Breast epithelium (tissue), 3 donors: Measurements from ENCODE around the gene TYR.
"Not testable (repeated sequence)": the region's sequence is repeated elsewhere in the genome, so short reads cannot be mapped to it uniquely, and the experiment has no call there.

ENCODE experiments used
- CTCF ChIP-seq, 3 donors: fragments of 450-650 bp; IDR thresholded peaks; one replicate each; pipeline ENCODE4 v1.5.1; 2016 to 2017; ENCODE audit warnings: antibody characterized with exemption in 3 of 3, mild to moderate bottlenecking in 3 of 3, moderate library complexity in 3 of 3
- POLR2A ChIP-seq: fragments of 450-650 bp; IDR thresholded peaks from one replicate; pipeline ENCODE4 v1.6.1; 2016; ENCODE audit warnings: antibody characterized with exemption, mild to moderate bottlenecking, moderate library complexity

- TF ChIP-seq CTCF (IDR thresholded peaks at IDR 0.05); POLR2A: not testable (repeated sequence)
Observed at GRCh38 chr11:89303029-89303428, 125.4 kb downstream of the TYR start.
